HEK293 (cell line): Measurements from ENCODE around the gene SRSF9.

Source experiments
- CTCF ChIA-PET: fragments of 350-600 bp; formaldehyde crosslinking; extraction: SDS; loops from one replicate; lab custom pipeline; 2021; ENCODE audit warnings: antibody characterized with exemption; lab: Yijun Ruan, JAX
- POLR2A ChIA-PET: fragments of 300-600 bp; formaldehyde crosslinking; extraction: SDS; loops from one replicate; lab custom pipeline; 2020; ENCODE audit warnings: antibody characterized with exemption, inconsistent platforms; lab: Yijun Ruan, JAX
- H3K27ac ChIP-seq: fragments of 200-500 bp; sonication (Bioruptor generic); 2 replicates; pipeline ENCODE4 v1.5.1; 2014; ENCODE audit warnings: low read depth, low read length, control low read depth, inconsistent platforms; ENCODE audit errors: extremely low read depth
- H3K36me3 ChIP-seq, 2 experiments: fragments of 200-500 bp in 1 of 2; sonication (Bioruptor generic) in 1 of 2; 1 replicate in 1 of 2; 2 replicates in 1 of 2; pipeline ENCODE4 v1.5.1; 2014 to 2017; ENCODE audit warnings: inconsistent platforms in 2 of 2, low read length in 2 of 2; ENCODE audit not compliant: control insufficient read depth in 2 of 2, insufficient read depth in 1 of 2
- H3K4me1 ChIP-seq: fragments of 200-500 bp; sonication (Bioruptor generic); 2 replicates; pipeline ENCODE4 v1.5.1; 2014; ENCODE audit warnings: mild to moderate bottlenecking, low read length, inconsistent platforms; ENCODE audit not compliant: control insufficient read depth, insufficient read depth
- H3K4me3 ChIP-seq: 2 replicates; pipeline ENCODE4 v1.5.1; 2011; ENCODE audit warnings: low read depth, mild to moderate bottlenecking, control low read depth, low read length, moderate library complexity
- H3K9me3 ChIP-seq: fragments of 200-500 bp; sonication (Bioruptor generic); 2 replicates; pipeline ENCODE4 v1.5.1; 2014; ENCODE audit warnings: low read depth, low read length, inconsistent platforms; ENCODE audit not compliant: control insufficient read depth, insufficient read depth
- GLI4 ChIP-seq: fragments of 450-650 bp; formaldehyde crosslinking; IDR thresholded peaks from 2 replicates; pipeline ENCODE4 v1.5.1; 2016; ENCODE audit warnings: missing biosample characterization, missing genetic modification characterization
- HOXA7 ChIP-seq: sonication (generic); formaldehyde crosslinking; IDR thresholded peaks from 2 replicates; pipeline ENCODE4 v1.8.1; 2022; ENCODE audit warnings: missing genetic modification reagents, borderline replicate concordance
- KLF1 ChIP-seq: fragments of 450-650 bp; formaldehyde crosslinking; IDR thresholded peaks from 2 replicates; pipeline ENCODE4 v1.5.1; 2016; ENCODE audit warnings: missing biosample characterization, missing genetic modification characterization
- KLF7 ChIP-seq: fragments of 450-650 bp; formaldehyde crosslinking; IDR thresholded peaks from 2 replicates; pipeline ENCODE4 v1.5.1; 2016; ENCODE audit warnings: missing biosample characterization, missing genetic modification characterization, borderline replicate concordance
- KLF8 ChIP-seq: fragments of 450-650 bp; formaldehyde crosslinking; IDR thresholded peaks from 2 replicates; pipeline ENCODE4 v1.5.1; 2016; ENCODE audit warnings: missing biosample characterization, missing genetic modification characterization
- SCRT1 ChIP-seq: fragments of 450-650 bp; formaldehyde crosslinking; IDR thresholded peaks from 2 replicates; pipeline ENCODE4 v1.5.1; 2016; ENCODE audit warnings: missing biosample characterization, missing genetic modification characterization, borderline replicate concordance
- SCRT2 ChIP-seq: fragments of 450-650 bp; formaldehyde crosslinking; IDR thresholded peaks from 2 replicates; pipeline ENCODE4 v1.5.1; 2016; ENCODE audit warnings: missing biosample characterization, missing genetic modification characterization
- SP7 ChIP-seq: fragments of 450-650 bp; formaldehyde crosslinking; IDR thresholded peaks from 2 replicates; pipeline ENCODE4 v1.5.1; 2016; ENCODE audit warnings: missing biosample characterization, missing genetic modification characterization
- WT1 ChIP-seq: fragments of 450-650 bp; formaldehyde crosslinking; IDR thresholded peaks from 2 replicates; pipeline ENCODE4 v1.5.1; 2016; ENCODE audit warnings: missing biosample characterization, missing genetic modification characterization
- ZBTB17 ChIP-seq: fragments of 450-650 bp; formaldehyde crosslinking; IDR thresholded peaks from 2 replicates; pipeline ENCODE4 v1.5.1; 2016; ENCODE audit warnings: missing biosample characterization, missing genetic modification characterization
- ZBTB7A ChIP-seq: fragments of 450-650 bp; formaldehyde crosslinking; IDR thresholded peaks from 2 replicates; pipeline ENCODE4 v1.5.1; 2016; ENCODE audit warnings: low read depth, missing biosample characterization, missing genetic modification characterization
- ZEB2 ChIP-seq: fragments of 450-650 bp; formaldehyde crosslinking; IDR thresholded peaks from 2 replicates; pipeline ENCODE4 v1.5.1; 2016; ENCODE audit warnings: missing biosample characterization, missing genetic modification characterization
- ZNF223 ChIP-seq: fragments of 450-650 bp; formaldehyde crosslinking; IDR thresholded peaks from 2 replicates; pipeline ENCODE4 v1.5.1; 2016; ENCODE audit warnings: missing biosample characterization, missing genetic modification characterization
- ZNF37A ChIP-seq: fragments of 450-650 bp; IDR thresholded peaks from 2 replicates; pipeline ENCODE4 v1.5.1; 2018; ENCODE audit warnings: missing biosample characterization, missing genetic modification characterization
- ZNF548 ChIP-seq: fragments of 450-650 bp; formaldehyde crosslinking; IDR thresholded peaks from 2 replicates; pipeline ENCODE4 v1.5.1; 2016; ENCODE audit warnings: missing biosample characterization, missing genetic modification characterization
- ZNF596 ChIP-seq: fragments of 450-650 bp; IDR thresholded peaks from 2 replicates; pipeline ENCODE4 v1.5.0; 2018; ENCODE audit warnings: missing biosample characterization, mild to moderate bottlenecking, missing genetic modification characterization, moderate library complexity
- ZNF629 ChIP-seq: fragments of 450-650 bp; formaldehyde crosslinking; IDR thresholded peaks from 2 replicates; pipeline ENCODE4 v1.5.1; 2017; ENCODE audit warnings: missing biosample characterization, missing genetic modification characterization
- ZNF664 ChIP-seq: fragments of 450-650 bp; formaldehyde crosslinking; IDR thresholded peaks from 2 replicates; pipeline ENCODE4 v1.5.1; 2016; ENCODE audit warnings: missing biosample characterization, missing genetic modification characterization
- ZNF830 ChIP-seq: fragments of 450-650 bp; IDR thresholded peaks from 2 replicates; pipeline ENCODE4 v1.5.0; 2018; ENCODE audit warnings: missing biosample characterization, missing genetic modification characterization, low read depth, mild to moderate bottlenecking, moderate library complexity
- TF ChIP-seq, protein P1 (sequence below): fragments of 450-650 bp; formaldehyde crosslinking; IDR thresholded peaks from 2 replicates; pipeline ENCODE4 v1.5.1; 2016; ENCODE audit warnings: missing biosample characterization, missing genetic modification characterization
- TF ChIP-seq, protein P2 (sequence below): fragments of 450-650 bp; formaldehyde crosslinking; IDR thresholded peaks from 2 replicates; pipeline ENCODE4 v1.5.1; 2016; ENCODE audit warnings: missing biosample characterization, missing genetic modification characterization, borderline replicate concordance
- TF ChIP-seq, protein P3 (sequence below): fragments of 450-650 bp; formaldehyde crosslinking; IDR thresholded peaks from 2 replicates; pipeline ENCODE4 v1.5.1; 2016; ENCODE audit warnings: missing biosample characterization, missing genetic modification characterization

SRSF9 gene

DNA sequence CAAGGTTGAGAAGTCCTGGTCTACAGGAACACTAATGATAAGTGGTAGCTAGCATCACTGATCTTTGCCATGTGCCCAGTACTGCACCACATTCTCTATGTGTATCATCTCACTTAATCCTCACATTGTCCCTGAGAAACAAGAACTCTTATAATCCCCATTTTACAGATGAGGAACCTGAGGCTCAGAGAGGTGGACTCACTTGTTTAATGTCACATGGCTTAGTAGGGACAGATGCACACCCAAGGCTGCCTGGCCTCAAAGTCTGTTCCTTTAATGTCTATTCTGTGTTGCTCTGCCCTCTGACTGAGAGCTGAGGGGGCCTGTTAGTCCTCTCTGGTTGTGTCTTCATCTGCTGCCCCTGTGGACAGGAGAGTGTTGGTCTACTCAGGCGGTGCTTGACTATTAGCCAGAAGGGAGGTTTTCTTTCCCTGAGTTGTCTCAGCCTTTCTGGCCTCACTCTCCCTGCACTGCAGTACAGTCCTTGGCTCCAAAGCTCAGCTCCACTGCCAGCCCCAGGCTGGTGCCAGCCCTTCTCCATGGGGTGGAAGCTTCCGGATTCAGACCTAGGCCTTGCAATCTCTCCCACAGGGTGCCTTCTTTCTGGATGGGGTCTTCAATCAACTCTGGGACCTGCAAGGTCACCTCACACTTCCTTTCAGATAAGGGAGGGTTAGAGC is 21.4 kb upstream of the SRSF9 start:
- H3K9me3 ChIP-seq = no peaks in the 10 kb centered on the region
- POLR2A ChIA-PET = interaction anchor here (0.6 to 2.1 kb wide), 3 partner anchors 17 to 52 kb away, joined by 3 to 6 read pairs (median 5); partner anchors contain the start of gene SRSF9
- H3K4me3 ChIP-seq = no peak overlapping the region
- CTCF ChIA-PET = interaction anchor here (0.5 to 2.1 kb wide), 3 partner anchors 18 to 1274 kb away, joined by 5 to 10 read pairs (median 7); no protein-coding TSS in a partner anchor
- no peak overlapping the region for H3K27ac ChIP-seq
- peak; percentile 65 for TF ChIP-seq ZNF664 (tag by site-specific recombination)
- TF ChIP-seq, protein P1, sequence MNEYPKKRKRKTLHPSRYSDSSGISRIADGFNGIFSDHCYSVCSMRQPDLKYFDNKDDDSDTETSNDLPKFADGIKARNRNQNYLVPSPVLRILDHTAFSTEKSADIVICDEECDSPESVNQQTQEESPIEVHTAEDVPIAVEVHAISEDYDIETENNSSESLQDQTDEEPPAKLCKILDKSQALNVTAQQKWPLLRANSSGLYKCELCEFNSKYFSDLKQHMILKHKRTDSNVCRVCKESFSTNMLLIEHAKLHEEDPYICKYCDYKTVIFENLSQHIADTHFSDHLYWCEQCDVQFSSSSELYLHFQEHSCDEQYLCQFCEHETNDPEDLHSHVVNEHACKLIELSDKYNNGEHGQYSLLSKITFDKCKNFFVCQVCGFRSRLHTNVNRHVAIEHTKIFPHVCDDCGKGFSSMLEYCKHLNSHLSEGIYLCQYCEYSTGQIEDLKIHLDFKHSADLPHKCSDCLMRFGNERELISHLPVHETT (tag by site-specific recombination) = no peak
- peaks cover 0 to 10% of the 10 kb centered on the region in 2 experiments; a peak in 1 of 3 replicates for H3K36me3 ChIP-seq
- peaks cover 3% of the 10 kb centered on the region; the same call in 1 of the 2 replicates for H3K4me1 ChIP-seq

DNA sequence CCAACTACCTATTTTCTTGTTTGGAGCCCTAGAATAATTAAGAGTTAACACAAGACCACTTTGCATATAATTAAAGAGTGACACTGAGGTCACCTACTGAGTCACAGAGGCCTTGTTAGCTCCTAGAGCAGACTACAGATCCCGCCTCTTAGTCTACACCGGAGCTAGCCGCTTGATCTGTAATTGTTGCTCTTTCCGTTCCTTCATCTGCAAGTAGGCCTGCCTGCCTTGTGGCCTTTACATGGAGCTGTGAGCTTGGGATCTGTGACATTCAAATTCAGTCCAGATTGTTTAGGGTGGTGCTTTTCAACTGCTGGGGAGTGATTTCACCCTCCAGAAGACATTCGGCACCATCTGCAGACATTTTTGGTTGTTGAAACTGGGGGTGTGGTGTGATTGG is 20.8 kb upstream of the SRSF9 start:
- Histone ChIP-seq H3K36me3 (peaks cover 0 to 10% of the 10 kb centered on the region in 2 experiments; a peak in 1 of 3 replicates), H3K4me3 (no peak overlapping the region), H3K9me3 (no peaks in the 10 kb centered on the region), H3K4me1 (peaks cover 2% of the 10 kb centered on the region; the same call in 1 of the 2 replicates), H3K27ac (no peak overlapping the region)
- CTCF ChIA-PET = interaction anchor here (0.5 to 2.3 kb wide), 4 partner anchors 15 to 1274 kb away, joined by 4 to 10 read pairs (median 6); no protein-coding TSS in a partner anchor
- POLR2A ChIA-PET = interaction anchor here (0.6 to 2.1 kb wide), 3 partner anchors 16 to 51 kb away, joined by 3 to 6 read pairs (median 5); partner anchors contain the start of gene SRSF9
- TF ChIP-seq ZBTB17 (tag by site-specific recombination) (peak; percentile 51), SP7 (tag by site-specific recombination) (peak; percentile 61; the same call in 1 of the 2 replicates), WT1 (no peak)

DNA sequence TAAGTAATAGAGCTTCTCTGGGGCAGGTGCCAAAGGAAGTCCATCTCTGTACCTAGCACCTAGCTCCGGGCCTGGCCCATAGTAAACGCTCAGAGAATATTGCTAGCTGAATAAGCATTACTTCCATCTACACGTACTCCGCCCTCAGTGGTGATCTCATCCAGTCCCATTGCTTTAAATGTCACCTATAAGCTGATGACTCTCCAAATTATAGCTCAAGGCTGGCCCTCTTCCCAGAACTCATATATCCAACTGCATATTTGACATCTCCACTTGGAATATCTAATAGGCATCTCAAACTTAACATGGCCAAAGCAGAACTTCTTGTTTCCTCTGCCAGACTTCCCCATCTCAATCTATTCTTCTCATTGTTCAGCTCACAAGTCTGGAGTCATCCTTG is 19.5 kb upstream of the SRSF9 start:
- H3K4me3 ChIP-seq = no peak overlapping the region
- H3K4me1 ChIP-seq = no peaks in the 10 kb centered on the region; the same call in 1 of the 2 replicates
- peaks cover 0 to 10% of the 10 kb centered on the region in 2 experiments; a peak in 1 of 3 replicates for H3K36me3 ChIP-seq
- no peaks in the 10 kb centered on the region for H3K9me3 ChIP-seq
- no peak overlapping the region for H3K27ac ChIP-seq
- CTCF ChIA-PET = interaction anchor here (0.8 to 2.3 kb wide), 5 partner anchors 14 to 122 kb away, joined by 3 to 10 read pairs (median 4); no protein-coding TSS in a partner anchor
- POLR2A ChIA-PET = interaction anchor here (0.5 to 1.3 kb wide), 6 partner anchors 9 to 197 kb away, joined by 3 read pairs; partner anchors contain the start of gene RNU4-2
- TF ChIP-seq KLF8 (tag by site-specific recombination) = peak; percentile 22; the same call in 1 of the 2 replicates
- no peak for TF ChIP-seq SCRT1
- TF ChIP-seq, protein P2, sequence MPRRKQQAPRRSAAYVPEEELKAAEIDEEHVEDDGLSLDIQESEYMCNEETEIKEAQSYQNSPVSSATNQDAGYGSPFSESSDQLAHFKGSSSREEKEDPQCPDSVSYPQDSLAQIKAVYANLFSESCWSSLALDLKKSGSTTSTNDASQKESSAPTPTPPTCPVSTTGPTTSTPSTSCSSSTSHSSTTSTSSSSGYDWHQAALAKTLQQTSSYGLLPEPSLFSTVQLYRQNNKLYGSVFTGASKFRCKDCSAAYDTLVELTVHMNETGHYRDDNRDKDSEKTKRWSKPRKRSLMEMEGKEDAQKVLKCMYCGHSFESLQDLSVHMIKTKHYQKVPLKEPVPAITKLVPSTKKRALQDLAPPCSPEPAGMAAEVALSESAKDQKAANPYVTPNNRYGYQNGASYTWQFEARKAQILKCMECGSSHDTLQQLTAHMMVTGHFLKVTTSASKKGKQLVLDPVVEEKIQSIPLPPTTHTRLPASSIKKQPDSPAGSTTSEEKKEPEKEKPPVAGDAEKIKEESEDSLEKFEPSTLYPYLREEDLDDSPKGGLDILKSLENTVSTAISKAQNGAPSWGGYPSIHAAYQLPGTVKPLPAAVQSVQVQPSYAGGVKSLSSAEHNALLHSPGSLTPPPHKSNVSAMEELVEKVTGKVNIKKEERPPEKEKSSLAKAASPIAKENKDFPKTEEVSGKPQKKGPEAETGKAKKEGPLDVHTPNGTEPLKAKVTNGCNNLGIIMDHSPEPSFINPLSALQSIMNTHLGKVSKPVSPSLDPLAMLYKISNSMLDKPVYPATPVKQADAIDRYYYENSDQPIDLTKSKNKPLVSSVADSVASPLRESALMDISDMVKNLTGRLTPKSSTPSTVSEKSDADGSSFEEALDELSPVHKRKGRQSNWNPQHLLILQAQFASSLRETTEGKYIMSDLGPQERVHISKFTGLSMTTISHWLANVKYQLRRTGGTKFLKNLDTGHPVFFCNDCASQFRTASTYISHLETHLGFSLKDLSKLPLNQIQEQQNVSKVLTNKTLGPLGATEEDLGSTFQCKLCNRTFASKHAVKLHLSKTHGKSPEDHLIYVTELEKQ (tag by site-specific recombination) = peak; percentile 73; the same call in 1 of the 2 replicates
- TF ChIP-seq ZNF629 (tag by site-specific recombination) = peak; percentile 81
- TF ChIP-seq, protein P3, sequence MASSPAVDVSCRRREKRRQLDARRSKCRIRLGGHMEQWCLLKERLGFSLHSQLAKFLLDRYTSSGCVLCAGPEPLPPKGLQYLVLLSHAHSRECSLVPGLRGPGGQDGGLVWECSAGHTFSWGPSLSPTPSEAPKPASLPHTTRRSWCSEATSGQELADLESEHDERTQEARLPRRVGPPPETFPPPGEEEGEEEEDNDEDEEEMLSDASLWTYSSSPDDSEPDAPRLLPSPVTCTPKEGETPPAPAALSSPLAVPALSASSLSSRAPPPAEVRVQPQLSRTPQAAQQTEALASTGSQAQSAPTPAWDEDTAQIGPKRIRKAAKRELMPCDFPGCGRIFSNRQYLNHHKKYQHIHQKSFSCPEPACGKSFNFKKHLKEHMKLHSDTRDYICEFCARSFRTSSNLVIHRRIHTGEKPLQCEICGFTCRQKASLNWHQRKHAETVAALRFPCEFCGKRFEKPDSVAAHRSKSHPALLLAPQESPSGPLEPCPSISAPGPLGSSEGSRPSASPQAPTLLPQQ (tag by site-specific recombination) = 0 out of 2 replicates have a peak, but pooled peaks have one; percentile 32
- no peak for TF ChIP-seq SCRT2 (tag by site-specific recombination)
- no peak for TF ChIP-seq ZNF548
- TF ChIP-seq ZNF830 (tag by site-specific recombination) = no peak
- TF ChIP-seq ZNF223 (tag by site-specific recombination) = no peak
- TF ChIP-seq HOXA7 (CRISPR knock-in tag) = no peak
- TF ChIP-seq ZEB2 (tag by site-specific recombination) = peak; percentile 86
- TF ChIP-seq ZBTB7A = no peak
- TF ChIP-seq GLI4 (tag by site-specific recombination) = no peak
- TF ChIP-seq ZNF37A (tag by site-specific recombination) = no peak
- no peak for TF ChIP-seq KLF7 (tag by site-specific recombination)
- no peak for TF ChIP-seq ZNF596 (tag by site-specific recombination)
- TF ChIP-seq SP7 (tag by site-specific recombination) = peak; percentile 95
- 0 out of 2 replicates have a peak, but pooled peaks have one; percentile 23 for TF ChIP-seq KLF1 (tag by site-specific recombination)
- no peak for TF ChIP-seq ZNF664 (tag by site-specific recombination)
